A673 (cell line): Measurements from ENCODE around the gene FAAH. TPM values are rescaled to one million over a fixed set of nuclear protein-coding genes. Genes with fewer than 3 reads are reported as not detected.
A peak's percentile ranks its signal among the peaks of the same experiment; 100 is the strongest.

Experiments used
- BruUV-seq: library from RNA; stranded (reverse); fragments of 400-500 nt; replicated peaks from 2 replicates; lab custom pipeline; 2021; lab: Mats Ljungman, UMichigan
- CTCF ChIA-PET: fragments of 300-600 bp; sonication (Branson Sonifier 250); formaldehyde crosslinking; loops from one replicate; lab custom pipeline; 2022; ENCODE audit warnings: antibody characterized with exemption; lab: Charles Lee
- POLR2A ChIA-PET: fragments of 300-600 bp; sonication (Branson Sonifier 250); formaldehyde crosslinking; loops from one replicate; lab custom pipeline; 2022; ENCODE audit warnings: antibody characterized with exemption; ENCODE audit not compliant: low non-redundant PET; lab: Charles Lee
- DNase-seq: peaks from one replicate; pipeline ENCODE4 v3.0.0-alpha.2; 2015; ENCODE audit warnings: low spot score
- H3K27ac ChIP-seq: fragments of 200-600 bp; sonication (generic); 2 replicates; pipeline ENCODE4 v1.5.1; 2016; ENCODE audit warnings: mixed run types, low read depth, mild to moderate bottlenecking, mixed read lengths, antibody characterized with exemption, low read length; ENCODE audit not compliant: poor library complexity, severe bottlenecking
- H3K27me3 ChIP-seq: fragments of 200-600 bp; sonication (generic); replicated peaks from 2 replicates; pipeline ENCODE4 v1.6.1; 2017; ENCODE audit warnings: mixed run types, low read depth, mild to moderate bottlenecking, mixed read lengths, antibody characterized with exemption, low read length; ENCODE audit not compliant: insufficient read depth, poor library complexity
- H3K36me3 ChIP-seq: fragments of 200-600 bp; sonication (generic); 2 replicates; pipeline ENCODE4 v1.6.1; 2016; ENCODE audit warnings: mixed run types, mild to moderate bottlenecking, mixed read lengths, antibody characterized with exemption, low read length; ENCODE audit not compliant: insufficient read depth, poor library complexity, severe bottlenecking
- H3K4me1 ChIP-seq: fragments of 200-600 bp; sonication (generic); 2 replicates; pipeline ENCODE4 v1.6.1; 2017; ENCODE audit warnings: mixed run types, mild to moderate bottlenecking, mixed read lengths, antibody characterized with exemption, low read length; ENCODE audit not compliant: insufficient read depth, poor library complexity, severe bottlenecking
- H3K4me3 ChIP-seq: fragments of 200-600 bp; sonication (generic); 2 replicates; pipeline ENCODE4 v1.5.1; 2016; ENCODE audit warnings: low read depth, mixed run types, mild to moderate bottlenecking, mixed read lengths, low read length; ENCODE audit not compliant: poor library complexity, severe bottlenecking
- H3K9me3 ChIP-seq: fragments of 200-600 bp; sonication (generic); 2 replicates; pipeline ENCODE4 v1.6.1; 2016; ENCODE audit warnings: mixed run types, low read depth, mild to moderate bottlenecking, mixed read lengths, antibody characterized with exemption, low read length; ENCODE audit not compliant: poor library complexity, severe bottlenecking
- CTCF ChIP-seq: fragments of 300-800, 200-600 bp; sonication (generic); conservative IDR thresholded peaks from 2 replicates; pipeline ENCODE4 v1.5.1; 2017; ENCODE audit warnings: low read depth, mild to moderate bottlenecking, antibody characterized with exemption, low read length, moderate library complexity, mixed read lengths
- EZH2 ChIP-seq: fragments of 200-600 bp; sonication (generic); IDR thresholded peaks from 2 replicates; pipeline ENCODE4 v1.6.1; 2017; ENCODE audit warnings: borderline replicate concordance, low read depth, mild to moderate bottlenecking, mixed read lengths, antibody characterized with exemption, low read length; ENCODE audit not compliant: poor library complexity, severe bottlenecking
- intact Hi-C: fragments of 100-400 bp; cut with micrococcal nuclease; formaldehyde crosslinking; loops from one replicate; pipeline ENCODE4 v1.10.0; 2022; ENCODE audit not compliant: unreplicated experiment
- total RNA-seq: library from RNA; stranded (reverse); gene quantifications from 2 replicates; pipeline ENCODE4 v1.2.3, GENCODE V29; 2021

The FAAH gene
- total RNA-seq, 1 experiment from 2014 or later = 3.2 TPM

- DNase-seq = no peak
- Histone ChIP-seq H3K9me3 (no peaks in the 10 kb centered on the region), H3K36me3 (no peaks in the 10 kb centered on the region), H3K27me3 (no peaks in the 10 kb centered on the region), H3K4me1 (no peaks in the 10 kb centered on the region), H3K27ac (no peak overlapping the region), H3K4me3 (no peak overlapping the region)
- intact Hi-C loops = no loop called here
- ChIA-PET POLR2A (no interaction called here), CTCF (no interaction called here)
- TF ChIP-seq EZH2 = no peak
- TF ChIP-seq CTCF = no peak
- BruUV-seq = no TSS peak
Measured at GRCh38 chr1:46412893-46413595, 18.9 kb downstream of the FAAH start.

- ChIA-PET CTCF (no interaction called here), POLR2A (no interaction called here)
- DNase-seq = peak; percentile 47
- BruUV-seq = no TSS peak
- no peak overlapping the region for H3K27ac ChIP-seq
- H3K27me3 ChIP-seq = no peaks in the 10 kb centered on the region
- TF ChIP-seq CTCF = peak; percentile 37
- TF ChIP-seq EZH2 = no peak
- intact Hi-C loops = no loop called here
- H3K4me3 ChIP-seq = no peak overlapping the region
- no peaks in the 10 kb centered on the region for H3K9me3 ChIP-seq
- H3K36me3 ChIP-seq = no peaks in the 10 kb centered on the region
- no peaks in the 10 kb centered on the region for H3K4me1 ChIP-seq
Measured at GRCh38 chr1:46413596-46413985, 19.5 kb downstream of the FAAH start.

- CTCF ChIA-PET = no interaction called here
- no peaks in the 10 kb centered on the region for H3K9me3 ChIP-seq
Measured at GRCh38 chr1:46415514-46415913, 21.4 kb downstream of the FAAH start.

More at GRCh38 chr1:46415514-46415913, 21.4 kb downstream of the FAAH start:
- Histone ChIP-seq H3K36me3 (no peaks in the 10 kb centered on the region), H3K4me3 (no peak overlapping the region), H3K27ac (no peak overlapping the region), H3K27me3 (no peaks in the 10 kb centered on the region), H3K4me1 (no peaks in the 10 kb centered on the region)
- no peak for DNase-seq
- intact Hi-C loops = no loop called here
- POLR2A ChIA-PET = no interaction called here
- no peak for TF ChIP-seq EZH2
- TF ChIP-seq CTCF = no peak
- BruUV-seq = no TSS peak
